ENCODE results near the gene PPP4R3C. TPM values are rescaled to one million over a fixed set of nuclear protein-coding genes. Genes with fewer than 3 reads are reported as not detected.
A peak's percentile ranks its signal among the peaks of the same experiment; 100 is the strongest.
"Not testable (repeated sequence)": the region's sequence is repeated elsewhere in the genome, so short reads cannot be mapped to it uniquely, and the experiment has no call there.

Gene PPP4R3C
- total and polyA plus RNA-seq, 2 of the 13 experiments (the other 11 are each of a cell fraction or from before 2014, with no cell fraction given): not detected

- DNase-seq (ENCODE audit: low spot score); FAIRE-seq; H3K36me3 ChIP-seq (replicated peaks in 1 of 2; ENCODE audit: control insufficient read depth in 1 of 2, insufficient read depth in 2 of 2, low read length in 2 of 2); H2AFZ ChIP-seq (ENCODE audit: low read length); intact Hi-C loops (cut with micrococcal nuclease; ENCODE audit: unreplicated experiment); H3K9me3 ChIP-seq (ENCODE audit: low read length); H3K79me2 ChIP-seq (ENCODE audit: insufficient read depth, low read length); H4K20me1 ChIP-seq (ENCODE audit: insufficient read depth, low read length); H3K4me2 ChIP-seq (ENCODE audit: low read depth, low read length); in situ Hi-C loops (cut with HindIII; ENCODE audit: extremely low pct_ligation_motif_present, low pct_unique_long_range_greater_than_20kb); POLR2A ChIA-PET; H3K9ac ChIP-seq (ENCODE audit: insufficient read depth, low read depth, low read length); BruUV-seq (replicated peaks); H3K27me3 ChIP-seq (ENCODE audit: control insufficient read depth in 1 of 2, insufficient read depth in 2 of 2, low read length in 2 of 2); CTCF ChIA-PET (ENCODE audit: low intra/inter-chr PET ratio, low total read pairs); H3K4me3 ChIP-seq (replicated peaks in 1 of 3; ENCODE audit: insufficient read depth in 1 of 3, low read depth in 2 of 3, low read length in 3 of 3); H3K27ac ChIP-seq (ENCODE audit: extremely low read length, insufficient read depth, low read length); ATAC-seq; TF ChIP-seq NR2F6 (CRISPR knock-in tag; IDR thresholded peaks at IDR 0.05); SOX6 (IDR thresholded peaks at IDR 0.05); SOX13 (IDR thresholded peaks at IDR 0.05): not testable (repeated sequence)
- TF ChIP-seq ZNF652 (CRISPR knock-in tag; IDR thresholded peaks at IDR 0.05; ENCODE audit: borderline replicate concordance, low read depth): peak; percentile 54; the same call in 1 of the 2 replicates
- peak; percentile 62; the same call in 1 of the 2 replicates for TF ChIP-seq BCL6 (CRISPR knock-in tag; IDR thresholded peaks at IDR 0.05)
- 0 out of 2 replicates have a peak, but pooled peaks have one; percentile 10 for TF ChIP-seq RARA (CRISPR knock-in tag; IDR thresholded peaks at IDR 0.05)
- TF ChIP-seq ARID5B (CRISPR knock-in tag; IDR thresholded peaks at IDR 0.05): peak; percentile 48; the same call in 1 of the 2 replicates
- TF ChIP-seq NR2F6 (IDR thresholded peaks at IDR 0.05): 0 out of 2 replicates have a peak, but pooled peaks have one; percentile 31
- 0 out of 2 replicates have a peak, but pooled peaks have one; percentile 23 for TF ChIP-seq NCOA2 (CRISPR knock-in tag; IDR thresholded peaks at IDR 0.05)
- TF ChIP-seq SOX6 (CRISPR knock-in tag; IDR thresholded peaks at IDR 0.05): peak; percentile 48
- TF ChIP-seq HNF4A (CRISPR knock-in tag; IDR thresholded peaks at IDR 0.05): peak; percentile 19; the same call in 1 of the 2 replicates
- TF ChIP-seq SOX13 (CRISPR knock-in tag; conservative IDR thresholded peaks at IDR 0.05 in 1 of 2, IDR thresholded peaks at IDR 0.05 in 1 of 2): peak in 1 of 2 experiments; percentile 75; a peak in 2 of 4 replicates
- TF ChIP-seq GATAD2A (CRISPR knock-in tag; IDR thresholded peaks at IDR 0.05): peak; percentile 40; the same call in 1 of the 2 replicates
- H3K4me1 ChIP-seq (ENCODE audit: insufficient read depth, low read length): peaks cover 10% of the 10 kb centered on the region; the same call in 1 of the 2 replicates
- 0% methylated on average over 1 of the region's 5 CpGs for WGBS (ENCODE audit: low lambda C conversion rate)
Measured at GRCh38 chrX:27459129-27459528, 4.0 kb downstream of the PPP4R3C start.

GRCh38 chrX:27458544-27458943, 4.6 kb downstream of the PPP4R3C start:
- intact Hi-C loops (cut with micrococcal nuclease; ENCODE audit: unreplicated experiment); H3K9me3 ChIP-seq (ENCODE audit: low read length); FAIRE-seq; H3K36me3 ChIP-seq (replicated peaks in 1 of 2; ENCODE audit: control insufficient read depth in 1 of 2, insufficient read depth in 2 of 2, low read length in 2 of 2); H4K20me1 ChIP-seq (ENCODE audit: insufficient read depth, low read length); H3K27ac ChIP-seq (ENCODE audit: extremely low read length, insufficient read depth, low read length); ATAC-seq; H3K9ac ChIP-seq (ENCODE audit: insufficient read depth, low read depth, low read length); DNase-seq (ENCODE audit: low spot score); H2AFZ ChIP-seq (ENCODE audit: low read length); POLR2A ChIA-PET; H3K4me2 ChIP-seq (ENCODE audit: low read depth, low read length); H3K27me3 ChIP-seq (ENCODE audit: control insufficient read depth in 1 of 2, insufficient read depth in 2 of 2, low read length in 2 of 2); H3K4me3 ChIP-seq (replicated peaks in 1 of 3; ENCODE audit: insufficient read depth in 1 of 3, low read depth in 2 of 3, low read length in 3 of 3); in situ Hi-C loops (cut with HindIII; ENCODE audit: extremely low pct_ligation_motif_present, low pct_unique_long_range_greater_than_20kb); BruUV-seq (replicated peaks); CTCF ChIA-PET (ENCODE audit: low intra/inter-chr PET ratio, low total read pairs); H3K79me2 ChIP-seq (ENCODE audit: insufficient read depth, low read length): not testable (repeated sequence)
- WGBS (ENCODE audit: low lambda C conversion rate): 93% methylated on average over 5 of the region's 30 CpGs
- peaks cover 10% of the 10 kb centered on the region; the same call in 1 of the 2 replicates for H3K4me1 ChIP-seq (ENCODE audit: insufficient read depth, low read length)

All from HepG2 (cell line).